GM21576 (cell line): ENCODE data around the gene BTG1.

Experiments
- ATAC-seq: cut with Tn5 transposase; IDR thresholded peaks from one replicate; pipeline ENCODE4 v1.9.1; 2021; ENCODE audit warnings: mild to moderate bottlenecking, moderate library complexity; ENCODE audit not compliant: unreplicated experiment

BTG1 gene

GRCh38 chr12:92145731-92146496 lies at the start of gene BTG1:
TSS of gene BTG1 (minus strand) at chr12:92145846. CDS start at chr12:92145535, 311 bp downstream.
- ATAC-seq, result peak; percentile 66

- ATAC-seq, result no peak
These were observed 48.9 kb upstream of the BTG1 start for GRCh38 chr12:92194561-92194960.

GRCh38 chr12:92193846-92194245 lies 48.2 kb upstream of the BTG1 start:
- no peak for ATAC-seq

GRCh38 chr12:92193063-92193462 lies 47.4 kb upstream of the BTG1 start:
- ATAC-seq, result no peak

- ATAC-seq, result no peak
These were observed 46.7 kb upstream of the BTG1 start for GRCh38 chr12:92192360-92192759.

- ATAC-seq, result no peak
These were observed 45.4 kb upstream of the BTG1 start for GRCh38 chr12:92191061-92191460.

- no peak for ATAC-seq
These were observed 43.0 kb upstream of the BTG1 start for GRCh38 chr12:92188517-92189188.

GRCh38 chr12:92186038-92186470 lies 40.4 kb upstream of the BTG1 start:
- ATAC-seq, result no peak

- peak; percentile 83 for ATAC-seq
These were observed 39.4 kb upstream of the BTG1 start for GRCh38 chr12:92185052-92185451.

- no peak for ATAC-seq
These were observed 37.9 kb upstream of the BTG1 start for GRCh38 chr12:92183575-92183974.

GRCh38 chr12:92178340-92178739 lies 32.7 kb upstream of the BTG1 start:
- ATAC-seq, result no peak

- ATAC-seq, result no peak
These were observed 31.0 kb upstream of the BTG1 start for GRCh38 chr12:92176646-92177045.

GRCh38 chr12:92175961-92176360 lies 30.3 kb upstream of the BTG1 start:
- ATAC-seq, result no peak

- ATAC-seq, result no peak
These were observed 24.4 kb upstream of the BTG1 start for GRCh38 chr12:92170050-92170449.

GRCh38 chr12:92167075-92167474 lies 21.4 kb upstream of the BTG1 start:
- ATAC-seq, result no peak

- no peak for ATAC-seq
These were observed 19.1 kb upstream of the BTG1 start for GRCh38 chr12:92164712-92165111.

- no peak for ATAC-seq
These were observed 16.4 kb upstream of the BTG1 start for GRCh38 chr12:92162079-92162478.

- peak; percentile 50 for ATAC-seq
These were observed 13.3 kb upstream of the BTG1 start for GRCh38 chr12:92158796-92159439.

- no peak for ATAC-seq
These were observed 11.2 kb upstream of the BTG1 start for GRCh38 chr12:92156704-92157395.

- ATAC-seq, result no peak
These were observed 10.5 kb upstream of the BTG1 start for GRCh38 chr12:92156139-92156538.

GRCh38 chr12:92155733-92156132 lies 10.1 kb upstream of the BTG1 start:
- no peak for ATAC-seq
